CD4-positive, alpha-beta T cell treated with Interferon gamma for 1 hour (primary cell): ENCODE results near the gene NR1I3.

Experiments used
- DNase-seq: peaks from one replicate; pipeline ENCODE4 v3.0.0-alpha.2; 2020

Gene NR1I3

DNA sequence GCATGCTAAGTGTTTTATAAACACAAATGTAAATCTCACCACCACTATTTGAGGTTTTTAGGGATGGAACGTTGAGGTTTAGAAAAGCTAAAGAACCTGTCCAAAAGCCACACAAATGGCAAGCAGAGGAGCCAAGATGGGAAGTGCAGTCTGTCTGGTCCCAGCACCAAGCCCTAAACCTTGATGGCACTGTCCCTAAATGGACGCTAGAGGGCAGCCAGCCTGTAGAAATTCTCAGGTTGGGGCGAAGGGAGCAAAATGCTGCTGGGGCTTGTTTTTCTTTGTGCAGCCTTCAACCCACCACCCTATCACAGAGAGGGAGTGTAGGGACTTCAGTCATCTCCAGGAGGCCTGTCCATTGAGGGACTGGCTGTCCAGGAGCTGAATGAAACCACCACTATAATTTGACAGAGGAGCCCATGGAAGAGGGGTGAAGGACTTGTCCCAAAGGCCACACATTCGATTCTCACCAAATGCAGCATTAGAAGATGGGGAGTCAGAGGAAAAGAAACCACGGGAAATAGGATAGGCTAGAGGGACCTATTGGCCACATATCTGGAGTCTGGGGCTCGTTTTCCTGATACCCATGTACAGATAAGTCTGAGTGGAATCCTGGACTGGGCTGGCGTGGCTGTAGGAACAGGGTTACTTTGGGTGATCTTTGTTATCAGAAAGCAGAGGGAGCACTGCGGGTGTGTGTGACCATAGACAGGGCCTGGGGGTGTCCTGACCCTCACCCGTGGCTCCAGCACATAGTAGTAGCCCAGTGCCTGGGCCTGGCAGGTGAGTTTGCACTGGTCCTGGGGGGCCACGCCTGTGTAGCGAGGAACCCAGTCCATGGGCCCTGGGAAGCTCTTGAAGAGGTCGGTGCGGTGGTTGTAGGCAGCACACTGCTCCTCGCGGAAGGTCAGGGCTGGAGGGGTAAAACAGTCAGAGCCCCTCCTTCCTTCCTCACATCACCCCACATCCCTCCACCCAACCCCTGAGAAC lies 45.2 kb downstream of the NR1I3 start:
- DNase-seq: peak; percentile 73

DNA sequence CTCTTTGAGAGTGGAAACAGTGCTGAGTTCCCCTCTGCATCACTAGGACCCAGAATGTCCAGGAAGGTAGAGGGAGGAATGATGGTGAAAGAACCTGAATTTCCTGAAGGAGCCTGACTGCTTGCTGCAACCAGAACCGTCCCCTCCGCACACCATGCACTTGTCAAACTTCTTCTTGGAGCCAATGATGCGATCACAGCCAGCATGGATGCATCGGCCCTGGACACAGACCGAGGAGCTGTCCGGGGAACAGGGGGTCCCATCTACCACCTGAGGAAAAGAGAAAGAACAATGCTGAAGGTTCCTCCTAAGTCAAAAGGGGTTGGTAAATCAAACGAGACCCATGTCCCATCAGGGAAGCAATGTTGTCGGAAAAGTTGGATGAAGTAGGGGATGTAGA lies 46.0 kb downstream of the NR1I3 start:
- DNase-seq: no peak

DNA sequence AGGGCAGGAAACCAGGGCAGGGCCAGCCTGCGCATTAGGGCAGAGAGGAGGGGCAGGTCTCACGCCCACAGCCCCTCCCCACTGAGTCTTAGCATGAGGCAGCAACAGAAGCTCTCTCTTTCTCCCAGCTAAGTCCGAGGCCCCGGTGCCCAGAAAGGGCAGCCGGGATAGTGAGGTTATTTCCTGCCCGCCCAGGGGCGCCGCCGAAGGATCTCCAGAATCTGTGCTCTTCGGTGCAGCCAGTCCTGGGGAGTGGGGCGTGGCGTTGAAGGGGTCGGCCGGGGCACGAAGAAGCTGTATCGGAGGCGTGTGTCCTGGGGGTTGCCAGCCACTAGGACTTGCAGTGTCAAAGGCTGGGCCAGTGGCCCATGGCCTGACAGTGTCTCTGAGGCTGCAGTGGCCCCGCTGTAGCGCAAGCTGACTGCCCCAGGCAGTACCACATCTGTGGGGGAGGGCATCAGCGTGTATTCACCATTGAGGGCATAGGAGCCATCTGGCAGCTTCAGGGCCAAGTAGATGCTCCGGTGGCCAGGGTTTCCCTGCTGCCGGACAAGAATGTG lies 47.0 kb downstream of the NR1I3 start:
- no peak for DNase-seq

DNA sequence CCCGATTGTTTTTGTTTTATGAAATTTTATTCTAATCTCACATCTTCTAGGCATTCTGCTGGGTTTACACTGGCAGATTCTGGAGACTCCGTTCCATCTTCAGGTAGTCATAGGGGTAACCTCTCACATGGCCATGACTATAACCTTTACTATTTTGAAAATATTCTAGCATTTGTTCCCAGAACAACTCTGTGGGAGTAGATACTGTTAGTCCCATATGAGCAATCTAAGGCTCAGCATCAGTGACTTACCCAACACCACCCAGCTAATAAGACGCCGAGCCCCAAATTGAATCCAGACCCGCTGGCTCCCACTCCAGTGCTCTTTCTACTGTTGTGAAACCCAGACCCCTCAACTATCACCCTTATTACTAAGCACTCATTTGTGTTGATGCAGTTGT lies 49.0 kb downstream of the NR1I3 start:
- no peak for DNase-seq

DNA sequence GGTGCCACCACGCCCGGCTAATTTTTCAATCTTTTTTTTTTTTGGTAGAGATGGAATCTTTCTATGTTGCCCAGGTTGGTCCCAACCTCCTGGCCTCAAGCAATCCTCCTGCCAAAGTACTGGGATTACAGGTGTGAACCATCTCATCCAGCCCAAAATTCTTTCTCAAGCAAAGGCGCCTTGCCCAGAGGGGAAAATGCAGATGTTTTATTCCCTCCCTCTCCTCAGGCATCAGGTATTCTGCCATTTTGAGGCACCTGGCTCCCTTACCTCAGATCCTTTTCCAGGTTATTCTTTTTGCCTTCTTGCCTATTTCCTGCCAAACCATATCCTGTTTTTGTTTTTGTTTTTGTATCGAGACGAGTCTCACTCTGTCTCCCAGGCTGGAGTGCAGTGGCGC lies 49.6 kb downstream of the NR1I3 start:
- no peak for DNase-seq

DNA sequence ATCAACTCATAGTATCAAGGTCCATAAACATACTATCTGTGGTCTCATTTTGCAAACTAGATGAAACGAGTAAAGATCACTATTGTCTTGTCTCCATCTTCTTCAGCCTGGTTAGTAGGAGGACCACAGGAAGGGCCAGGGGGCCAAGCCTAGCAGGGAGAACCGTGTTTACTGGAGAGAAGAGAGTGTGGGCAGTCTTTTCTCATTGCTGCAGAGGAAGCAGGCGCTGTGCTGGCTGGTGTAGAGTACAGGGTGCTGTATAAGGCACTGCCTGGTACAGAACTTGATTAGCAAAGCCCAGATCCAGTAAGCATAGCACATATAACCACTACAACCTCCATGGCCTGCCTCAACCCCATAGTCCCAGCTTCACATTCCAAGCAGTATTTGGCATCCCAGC lies 50.7 kb downstream of the NR1I3 start:
- DNase-seq: no peak

DNA sequence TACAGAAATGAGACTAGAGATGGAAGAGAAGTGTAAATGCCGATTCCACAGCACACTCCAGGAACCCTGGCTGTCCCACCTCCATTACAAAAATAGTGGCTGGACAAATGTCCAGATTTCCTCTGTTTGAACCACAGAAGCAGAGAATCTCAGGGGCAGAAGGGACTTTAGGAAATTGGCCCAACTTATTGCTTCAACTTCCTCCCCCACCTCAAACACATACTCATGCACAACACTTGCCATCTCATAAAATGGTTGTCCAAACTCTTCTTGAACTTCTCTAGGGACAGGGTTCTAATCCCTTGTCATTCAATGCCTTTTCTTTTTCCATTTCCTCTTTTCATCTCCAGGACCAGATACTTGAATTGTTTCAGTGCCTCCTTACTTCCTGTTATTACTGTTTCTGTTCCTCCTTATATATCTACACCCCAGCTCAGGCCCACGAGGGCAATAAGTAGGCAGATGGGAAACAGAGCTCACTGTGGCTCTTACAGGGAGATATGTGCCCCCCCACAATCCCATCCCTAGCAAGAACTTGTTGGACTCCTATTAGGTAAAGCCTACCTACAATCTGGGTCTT lies 52.2 kb downstream of the NR1I3 start:
- peak; percentile 43 for DNase-seq

DNA sequence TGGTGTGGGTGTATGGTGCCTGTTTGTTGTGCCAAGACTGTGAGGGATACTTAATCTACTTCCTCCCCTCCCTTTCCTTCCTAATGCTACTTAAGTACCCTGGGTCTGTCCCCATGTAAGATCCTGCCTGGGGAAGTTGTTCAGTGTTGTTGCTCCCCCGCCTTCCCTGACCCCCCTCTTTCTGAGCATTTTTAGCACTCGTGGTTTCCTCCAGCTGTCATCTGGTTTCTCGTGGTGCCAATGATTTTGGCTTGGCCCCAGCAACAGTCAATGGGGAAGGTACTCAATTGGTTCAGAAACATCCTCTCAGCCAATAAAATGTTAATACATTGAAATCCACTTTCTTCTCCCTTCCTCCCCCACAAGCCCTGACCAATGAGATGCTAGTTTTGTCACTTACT lies 52.7 kb downstream of the NR1I3 start:
- peak; percentile 85 for DNase-seq

DNA sequence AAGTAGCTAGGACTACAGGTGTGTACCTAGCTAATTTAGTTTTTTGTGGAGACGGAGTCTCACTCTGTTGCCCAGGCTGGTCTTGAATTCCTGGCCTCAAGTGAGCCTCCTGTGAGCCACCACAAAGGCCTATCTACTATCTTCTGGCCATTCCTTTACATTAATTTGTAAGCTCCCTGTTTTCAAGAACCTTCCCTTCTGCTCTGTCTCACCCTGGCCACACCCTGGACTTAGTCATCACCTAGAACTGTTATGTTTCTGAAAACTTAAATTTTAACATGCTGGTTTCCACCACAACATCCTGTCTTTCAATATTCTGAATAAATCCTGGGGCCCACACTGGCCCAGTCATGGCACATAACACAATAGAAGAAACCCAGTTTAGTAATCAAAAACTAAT lies 55.8 kb downstream of the NR1I3 start:
- peak; percentile 62 for DNase-seq

DNA sequence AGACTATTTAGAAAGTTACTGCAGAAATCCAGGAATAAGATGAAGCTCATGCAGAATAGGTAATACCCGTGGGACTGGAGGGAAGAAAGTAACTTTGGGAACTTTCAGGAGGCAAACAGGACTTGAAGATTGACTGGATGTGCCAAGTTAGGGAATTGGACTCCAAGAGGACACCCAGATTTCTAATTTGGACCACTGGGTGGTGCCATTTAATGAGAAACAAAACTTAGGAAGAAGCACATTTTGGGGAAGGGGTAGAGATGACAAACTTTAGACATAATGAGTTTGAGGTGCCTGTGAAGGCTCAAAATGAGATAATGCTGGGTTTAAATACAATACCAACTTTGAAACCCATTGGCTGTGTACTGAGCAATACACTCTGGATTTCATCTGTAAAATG lies 57.4 kb downstream of the NR1I3 start:
- no peak for DNase-seq

DNA sequence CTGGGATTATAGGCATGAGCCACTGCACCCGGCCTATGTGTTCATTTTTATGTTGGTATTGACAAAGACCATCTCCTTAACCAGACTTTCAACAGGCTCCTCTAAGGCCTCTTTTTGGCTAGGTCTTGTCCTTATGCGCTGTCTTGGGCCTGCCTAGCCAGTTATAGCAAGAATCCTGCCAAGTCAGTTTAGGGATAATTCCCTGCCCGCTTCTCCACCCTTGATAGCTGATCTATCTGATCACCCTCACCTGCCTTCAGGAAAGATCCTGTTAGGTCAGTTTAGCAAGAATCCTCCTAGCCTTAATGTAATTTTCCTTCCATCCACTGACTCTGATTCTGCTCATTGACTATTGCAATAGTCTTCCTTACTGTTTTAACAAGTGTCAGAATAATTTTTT lies 58.3 kb downstream of the NR1I3 start:
- DNase-seq: no peak
